GM21367 (cell line): ENCODE results near the gene ITM2B.

Experiments
- ATAC-seq: cut with Tn5 transposase; IDR thresholded peaks from one replicate; pipeline ENCODE4 v1.9.1; 2021; ENCODE audit not compliant: unreplicated experiment

ITM2B gene

DNA sequence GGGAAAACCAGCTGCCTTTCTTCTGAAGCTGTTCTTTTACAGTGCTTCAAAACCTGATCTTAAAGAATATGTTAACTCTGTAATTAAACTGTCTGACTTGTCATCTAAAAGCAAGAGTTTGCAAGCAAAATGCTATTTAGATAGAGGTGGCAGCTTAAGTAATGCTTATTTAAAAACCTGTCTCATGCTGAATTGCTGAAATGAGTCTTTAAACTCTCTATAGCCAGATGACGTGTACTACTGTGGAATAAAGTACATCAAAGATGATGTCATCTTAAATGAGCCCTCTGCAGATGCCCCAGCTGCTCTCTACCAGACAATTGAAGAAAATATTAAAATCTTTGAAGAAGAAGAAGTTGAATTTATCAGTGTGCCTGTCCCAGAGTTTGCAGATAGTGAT is 22.9 kb downstream of the ITM2B start:
- no peak for ATAC-seq

DNA sequence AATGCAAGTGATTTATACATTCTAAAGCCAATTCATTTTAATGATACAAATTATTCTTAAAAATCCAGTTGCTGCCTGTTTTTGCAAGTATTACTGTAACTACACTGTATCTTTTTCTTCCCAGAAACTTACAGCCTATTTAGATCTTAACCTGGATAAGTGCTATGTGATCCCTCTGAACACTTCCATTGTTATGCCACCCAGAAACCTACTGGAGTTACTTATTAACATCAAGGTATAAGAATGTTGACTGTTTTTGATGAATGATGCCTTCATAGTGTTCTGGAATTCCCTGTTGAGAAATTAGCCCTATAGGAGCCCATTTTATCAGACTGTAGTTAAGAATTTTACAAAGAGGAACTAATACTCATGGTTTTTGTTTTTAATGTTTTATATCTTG is 25.0 kb downstream of the ITM2B start:
- ATAC-seq: no peak

- no peak for ATAC-seq
Observed at GRCh38 chr13:48258430-48258829, 25.4 kb downstream of the ITM2B start.

GRCh38 chr13:48260970-48261369 is 28.0 kb downstream of the ITM2B start:
- ATAC-seq: no peak

- no peak for ATAC-seq
Observed at GRCh38 chr13:48263196-48263595, 30.2 kb downstream of the ITM2B start.

- ATAC-seq: no peak
Observed at GRCh38 chr13:48264058-48264457, 31.1 kb downstream of the ITM2B start.

DNA sequence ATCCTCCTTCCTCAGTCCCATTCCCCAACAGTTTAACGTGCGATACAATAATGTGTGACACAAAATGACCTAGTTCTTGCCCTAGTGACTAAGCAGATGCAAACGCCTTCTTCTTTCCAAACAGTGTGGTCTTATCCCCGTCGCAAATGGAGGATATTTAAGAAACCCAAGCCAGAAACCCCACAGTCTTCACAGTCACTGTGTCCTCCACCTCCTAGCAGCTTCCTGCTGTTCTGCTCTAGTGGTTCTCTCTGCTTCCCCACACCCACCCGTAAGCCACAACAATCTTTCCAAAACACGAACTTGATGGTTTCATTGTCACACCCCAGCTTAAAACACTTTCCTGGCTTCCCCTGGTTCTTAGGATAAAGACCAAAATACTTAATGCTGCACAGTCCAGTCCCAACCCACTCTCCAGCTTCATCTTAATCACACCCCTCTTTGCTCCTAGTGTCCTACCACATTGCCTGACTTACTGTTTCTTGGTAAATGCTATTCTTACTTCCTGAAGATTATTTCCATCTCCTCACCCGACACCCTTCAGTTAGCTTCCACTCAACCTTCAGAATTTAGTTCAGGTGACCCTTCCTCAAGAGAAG is 32.3 kb downstream of the ITM2B start:
- peak; percentile 72 for ATAC-seq

- ATAC-seq: no peak
Observed at GRCh38 chr13:48266150-48266549, 33.1 kb downstream of the ITM2B start.

GRCh38 chr13:48266701-48267639 is 34.0 kb downstream of the ITM2B start:
- no peak for ATAC-seq

GRCh38 chr13:48268019-48268418 is 35.0 kb downstream of the ITM2B start:
- ATAC-seq: no peak

- ATAC-seq: no peak
Observed at GRCh38 chr13:48273346-48273745, 40.3 kb downstream of the ITM2B start.

GRCh38 chr13:48275507-48275906 is 42.5 kb downstream of the ITM2B start:
- ATAC-seq: no peak

- ATAC-seq: no peak
Observed at GRCh38 chr13:48278806-48279205, 45.8 kb downstream of the ITM2B start.

DNA sequence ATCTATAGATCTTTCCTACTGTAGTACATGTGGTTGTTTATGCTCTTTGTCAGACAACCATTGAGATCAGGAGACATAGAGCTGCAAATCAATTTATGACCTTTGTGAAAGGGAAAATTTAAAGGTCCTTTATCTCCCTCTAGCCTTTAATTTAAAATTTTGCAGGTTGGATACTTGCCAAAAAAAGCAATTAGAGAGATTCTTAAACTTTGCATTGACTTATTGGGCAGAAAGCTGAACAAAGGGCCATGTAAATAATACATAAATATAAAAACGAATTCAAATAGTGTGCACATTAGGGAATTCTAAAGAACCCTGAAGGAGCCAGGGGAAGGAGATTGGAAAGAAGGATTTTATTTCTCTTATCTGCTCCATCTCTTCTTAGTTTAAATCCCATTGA is 48.5 kb downstream of the ITM2B start:
- no peak for ATAC-seq

DNA sequence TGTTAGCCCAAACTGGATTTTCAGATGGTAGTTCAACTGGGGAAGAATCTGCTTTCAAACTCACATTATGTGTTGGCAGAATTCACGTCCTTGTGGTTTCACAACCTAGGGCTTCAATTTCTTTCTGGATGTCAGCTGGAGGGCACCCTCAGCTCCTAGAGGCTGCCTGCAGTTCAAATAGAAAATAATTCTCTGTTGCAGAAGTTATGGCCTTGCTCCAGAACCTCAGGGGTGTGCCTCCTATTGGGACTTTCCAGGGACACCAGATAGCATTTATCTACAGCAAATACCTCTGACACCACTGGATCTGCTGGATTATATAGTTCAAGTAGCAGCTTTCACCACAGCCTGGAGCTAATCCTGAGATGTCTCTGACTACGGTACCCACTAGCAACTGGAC is 58.7 kb downstream of the ITM2B start:
- no peak for ATAC-seq

GRCh38 chr13:48292650-48293049 is 59.6 kb downstream of the ITM2B start:
- no peak for ATAC-seq

- ATAC-seq: no peak
Observed at GRCh38 chr13:48294653-48295052, 61.6 kb downstream of the ITM2B start.

- no peak for ATAC-seq
Observed at GRCh38 chr13:48295271-48295670, 62.3 kb downstream of the ITM2B start.

- ATAC-seq: no peak
Observed at GRCh38 chr13:48296528-48296927, 63.5 kb downstream of the ITM2B start.

- ATAC-seq: no peak
Observed at GRCh38 chr13:48297131-48297786, 64.3 kb downstream of the ITM2B start.

DNA sequence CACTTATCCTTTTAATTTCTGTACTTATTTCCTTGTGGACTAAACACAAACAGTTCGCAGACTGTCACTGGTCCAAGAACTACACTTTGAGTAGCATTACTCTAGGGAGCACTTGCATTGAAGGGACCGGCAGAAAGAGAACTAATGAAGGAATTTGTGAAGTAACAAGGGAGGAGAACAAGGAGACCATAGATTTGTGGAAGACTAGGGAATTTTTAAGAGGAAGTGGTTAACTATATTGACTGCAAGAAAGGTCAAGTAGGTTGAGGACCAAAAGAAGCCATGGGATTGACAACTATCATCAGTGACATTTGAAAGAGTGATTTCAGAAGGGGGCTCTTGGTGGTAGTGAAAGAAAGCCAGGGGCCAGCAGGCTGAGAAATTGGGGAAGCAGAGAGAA is 66.6 kb downstream of the ITM2B start:
- no peak for ATAC-seq

DNA sequence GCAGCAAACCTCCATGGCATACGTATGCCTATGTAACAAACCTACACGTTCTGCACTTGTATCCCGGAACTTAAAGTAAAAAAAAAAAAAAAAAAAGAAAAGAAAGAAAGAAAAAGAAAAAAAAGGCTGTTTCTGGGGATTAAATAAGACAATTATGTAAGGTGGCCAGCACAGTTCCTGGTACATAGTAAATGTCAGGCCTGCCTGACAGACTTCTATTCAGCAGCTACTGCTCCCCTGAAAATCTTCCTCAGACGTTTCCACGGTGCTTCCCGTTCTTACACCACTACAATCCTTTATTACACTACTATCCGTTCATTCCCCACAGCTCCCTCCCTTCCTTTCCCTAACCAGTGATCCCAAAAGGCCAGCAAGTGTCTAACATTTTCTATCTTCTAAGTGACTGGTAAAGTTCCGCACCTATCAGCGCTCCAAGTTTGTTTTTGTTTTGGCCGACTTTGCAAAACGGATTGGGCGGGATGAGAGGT is 69.9 kb downstream of the ITM2B start:
- no peak for ATAC-seq
